ENCODE results near the gene CUX1.
A peak's percentile ranks its signal among the peaks of the same experiment; 100 is the strongest.
"Not testable (repeated sequence)": the region's sequence is repeated elsewhere in the genome, so short reads cannot be mapped to it uniquely, and the experiment has no call there.

CUX1 gene

GRCh38 chr7:101869026-101869900 is 51.8 kb downstream of the CUX1 start:
- DNase-seq = no peak

GRCh38 chr7:101869901-101870290 is 52.5 kb downstream of the CUX1 start:
- no peak for DNase-seq

- DNase-seq = no peak
These were observed 53.1 kb downstream of the CUX1 start for GRCh38 chr7:101870361-101871062.

- no peak for DNase-seq
These were observed 53.9 kb downstream of the CUX1 start for GRCh38 chr7:101871351-101871750.

GRCh38 chr7:101874028-101874427 is 56.6 kb downstream of the CUX1 start:
- no peak for DNase-seq

GRCh38 chr7:101875283-101875846 is 57.9 kb downstream of the CUX1 start:
- DNase-seq = no peak

GRCh38 chr7:101877882-101878591 is 60.6 kb downstream of the CUX1 start:
- no peak for DNase-seq

GRCh38 chr7:101878938-101879337 is 61.5 kb downstream of the CUX1 start:
- DNase-seq = no peak

GRCh38 chr7:101879565-101879964 is 62.1 kb downstream of the CUX1 start:
- no peak for DNase-seq

GRCh38 chr7:101880282-101881054 is 63.0 kb downstream of the CUX1 start:
- no peak for DNase-seq

GRCh38 chr7:101882005-101882421 is 64.6 kb downstream of the CUX1 start:
- no peak for DNase-seq

GRCh38 chr7:101882595-101883564 is 65.5 kb downstream of the CUX1 start:
- DNase-seq = peak in 17 of 58 donors; percentile 6 to 75 (median 29)

GRCh38 chr7:101884671-101885596 is 67.5 kb downstream of the CUX1 start:
- no peak for DNase-seq

GRCh38 chr7:101885597-101885955 is 68.2 kb downstream of the CUX1 start:
- peak in 14 of 58 donors; percentile 5 to 70 (median 22) for DNase-seq

- not testable (repeated sequence) for DNase-seq
These were observed 69.9 kb downstream of the CUX1 start for GRCh38 chr7:101887352-101887751.

- DNase-seq = not testable (repeated sequence)
These were observed 71.1 kb downstream of the CUX1 start for GRCh38 chr7:101888564-101888963.

- no peak for DNase-seq
These were observed 73.5 kb downstream of the CUX1 start for GRCh38 chr7:101890749-101891523.
